Lower lobe of right lung (tissue), 2 donors: ENCODE data around the gene TRPV3. TPM values are rescaled to one million over a fixed set of nuclear protein-coding genes. Genes with fewer than 3 reads are reported as not detected.

Experiments
- ATAC-seq, 2 donors: fragments of 200-7000 bp; cut with Tn5 transposase; one replicate each; pipeline ENCODE4 v1.9.1; 2020 to 2022; ENCODE audit warnings: mild to moderate bottlenecking in 2 of 2, moderate library complexity in 2 of 2
- DNase-seq: peaks from one replicate; pipeline ENCODE4 v3.0.0-alpha.2; 2020
- H3K27ac ChIP-seq: fragments of 200-600 bp; one replicate; pipeline ENCODE4 v1.8.0; 2022
- H3K27me3 ChIP-seq: fragments of 200-600 bp; one replicate; pipeline ENCODE4 v1.8.0; 2022; ENCODE audit warnings: low read depth
- H3K36me3 ChIP-seq: fragments of 200-600 bp; one replicate; pipeline ENCODE4 v1.8.0; 2022; ENCODE audit warnings: mild to moderate bottlenecking
- H3K4me1 ChIP-seq: fragments of 200-600 bp; one replicate; pipeline ENCODE4 v1.8.0; 2022
- H3K4me3 ChIP-seq: fragments of 200-600 bp; one replicate; pipeline ENCODE4 v1.8.0; 2022; ENCODE audit warnings: mild to moderate bottlenecking
- H3K9me3 ChIP-seq: fragments of 200-600 bp; one replicate; pipeline ENCODE4 v1.8.0; 2022
- CTCF ChIP-seq: fragments of 200-600 bp; IDR thresholded peaks from one replicate; pipeline ENCODE4 v1.8.0; 2022; ENCODE audit warnings: antibody characterized with exemption, mild to moderate bottlenecking
- intact Hi-C: fragments of 100-400 bp; cut with DNase I; formaldehyde crosslinking; loops from one replicate; pipeline ENCODE4 v1.11.0; 2022
- long read RNA-seq: library from polyadenylated mRNA; unstranded; transcript quantifications from one replicate; pipeline ENCODE4 v2.0.0, GENCODE V29; 2021
- total RNA-seq: library from RNA; stranded (reverse); fragmentation: NEBNext Ultra II Directional; extraction: Animal tissue kit (Norgen Biotek cat#: 25700); gene quantifications from one replicate; pipeline ENCODE4 v1.2.1, GENCODE V29; 2021
- donor health status: DM: no; HTN: yes; CAD: no; lungs with severe emphysema.

The TRPV3 gene
- total RNA-seq: 0.68 TPM
- long read RNA-seq, partial matches to known transcripts: 1 of 1 reads
- long read RNA-seq, other reads (novel, unspliced or antisense): 0 of 1 reads

- no peak within 1 kb of the TSS for H3K4me3 ChIP-seq
- peak; percentile 69 to 85 for ATAC-seq
These were observed at the start of gene TRPV3 for GRCh38 chr17:3557768-3558583. Gene TRPV3, minus strand, starts transcription at chr17:3557812. Its CDS starts 2,962 bp downstream, at chr17:3554850.

GRCh38 chr17:3603870-3604259 is 46.3 kb upstream of the TRPV3 start:
- intact Hi-C loops: no loop called here
- H3K27me3 ChIP-seq: no peaks in the 10 kb centered on the region
- no peak overlapping the region for H3K27ac ChIP-seq
- no peak overlapping the region for H3K4me3 ChIP-seq
- H3K9me3 ChIP-seq: no peaks in the 10 kb centered on the region
- H3K36me3 ChIP-seq: peaks cover 28% of the 10 kb centered on the region
- no peak for ATAC-seq
- DNase-seq: no peak
- TF ChIP-seq CTCF: no peak
- H3K4me1 ChIP-seq: no peaks in the 10 kb centered on the region

More at GRCh38 chr17:3557768-3558583, at the start of gene TRPV3:
- TF ChIP-seq CTCF: no peak
- Histone ChIP-seq H3K27ac (no peak within 1 kb of the TSS), H3K4me1 (peaks cover 8% of the 10 kb centered on the region), H3K9me3 (no peaks in the 10 kb centered on the region), H3K27me3 (peaks cover 4% of the 10 kb centered on the region), H3K36me3 (no peaks in the 10 kb centered on the region)
- DNase-seq: no peak
- intact Hi-C loops: no loop called here

- intact Hi-C loops: no loop called here
- Histone ChIP-seq H3K4me1 (no peaks in the 10 kb centered on the region), H3K9me3 (no peaks in the 10 kb centered on the region), H3K36me3 (peaks cover 22% of the 10 kb centered on the region), H3K27me3 (no peaks in the 10 kb centered on the region), H3K27ac (no peak overlapping the region), H3K4me3 (no peak overlapping the region)
- DNase-seq: no peak
- TF ChIP-seq CTCF: no peak
- no peak for ATAC-seq
These were observed 45.7 kb upstream of the TRPV3 start for GRCh38 chr17:3603119-3603869.

GRCh38 chr17:3602499-3602898 is 44.9 kb upstream of the TRPV3 start:
- Histone ChIP-seq H3K27ac (no peak overlapping the region), H3K4me3 (no peak overlapping the region), H3K27me3 (no peaks in the 10 kb centered on the region), H3K36me3 (peaks cover 16% of the 10 kb centered on the region), H3K9me3 (no peaks in the 10 kb centered on the region), H3K4me1 (no peaks in the 10 kb centered on the region)
- intact Hi-C loops: no loop called here
- no peak for DNase-seq
- TF ChIP-seq CTCF: peak; percentile 30
- no peak for ATAC-seq

GRCh38 chr17:3600529-3601205 is 43.1 kb upstream of the TRPV3 start:
- no peak for DNase-seq
- no peaks in the 10 kb centered on the region for H3K9me3 ChIP-seq
- H3K4me3 ChIP-seq: no peak overlapping the region
- intact Hi-C loops: no loop called here
- no peaks in the 10 kb centered on the region for H3K27me3 ChIP-seq
- no peak for ATAC-seq
- no peak overlapping the region for H3K27ac ChIP-seq
- no peak for TF ChIP-seq CTCF
- no peaks in the 10 kb centered on the region for H3K36me3 ChIP-seq
- no peaks in the 10 kb centered on the region for H3K4me1 ChIP-seq
